PC-3 (cell line): ENCODE measurements around the gene C19orf25. TPM values are rescaled to one million over a fixed set of nuclear protein-coding genes. Genes with fewer than 3 reads are reported as not detected.
"Not testable (repeated sequence)": the region's sequence is repeated elsewhere in the genome, so short reads cannot be mapped to it uniquely, and the experiment has no call there.

Source experiments
- ATAC-seq: fragments of 200-7000 bp; cut with Tn5 transposase; 2 replicates; pipeline ENCODE4 v1.9.1; 2020; ENCODE audit warnings: mild to moderate bottlenecking, moderate library complexity
- BruUV-seq: library from RNA; stranded (reverse); fragments of 400-500 nt; replicated peaks from 2 replicates; lab custom pipeline; 2021; lab: Mats Ljungman, UMichigan
- CTCF ChIA-PET: fragments of 300-600 bp; sonication (Branson Sonifier 250); formaldehyde crosslinking; loops from one replicate; lab custom pipeline; 2022; ENCODE audit warnings: antibody characterized with exemption; lab: Charles Lee
- POLR2A ChIA-PET: fragments of 300-600 bp; sonication (Branson Sonifier 250); formaldehyde crosslinking; loops from one replicate; lab custom pipeline; 2022; ENCODE audit warnings: antibody characterized with exemption; ENCODE audit not compliant: unreplicated experiment; lab: Charles Lee
- DNase-seq: peaks from one replicate; pipeline ENCODE4 v3.0.0-alpha.2; 2015
- H2AFZ ChIP-seq: fragments of 300-600 bp; sonication (generic); 2 replicates; pipeline ENCODE4 v1.6.0; 2016; ENCODE audit warnings: antibody characterized with exemption, low read length
- H3F3A ChIP-seq: fragments of 300-600 bp; sonication (generic); one replicate; pipeline ENCODE4 v1.6.0; 2017; ENCODE audit warnings: antibody characterized with exemption, low read length, control low read depth, mild to moderate bottlenecking; ENCODE audit not compliant: unreplicated experiment
- H3K27ac ChIP-seq: fragments of 300-600 bp; sonication (generic); 2 replicates; pipeline ENCODE4 v1.5.1; 2016; ENCODE audit warnings: mild to moderate bottlenecking, low read length
- H3K27me3 ChIP-seq: fragments of 300-600 bp; sonication (generic); 2 replicates; pipeline ENCODE4 v1.6.1; 2016; ENCODE audit warnings: low read length, mixed read lengths
- H3K36me3 ChIP-seq: fragments of 300-600 bp; sonication (generic); 2 replicates; pipeline ENCODE4 v1.6.1; 2016; ENCODE audit warnings: low read depth, mixed run types, low read length, mixed read lengths
- H3K4me1 ChIP-seq: fragments of 300-600 bp; sonication (generic); 2 replicates; pipeline ENCODE4 v1.5.1; 2016; ENCODE audit warnings: low read length; ENCODE audit not compliant: insufficient read depth
- H3K4me2 ChIP-seq: fragments of 300-600 bp; sonication (generic); 2 replicates; pipeline ENCODE4 v1.6.0; 2016; ENCODE audit warnings: low read length
- H3K4me3 ChIP-seq: fragments of 300-600 bp; sonication (generic); 2 replicates; pipeline ENCODE4 v1.5.1; 2016; ENCODE audit warnings: mild to moderate bottlenecking, low read length, mixed read lengths
- H3K79me2 ChIP-seq: fragments of 300-600 bp; sonication (generic); 2 replicates; pipeline ENCODE4 v1.6.1; 2017; ENCODE audit warnings: low read length, mixed read lengths
- H3K9ac ChIP-seq: fragments of 300-600 bp; sonication (generic); 2 replicates; pipeline ENCODE4 v1.6.0; 2016; ENCODE audit warnings: mild to moderate bottlenecking, low read length
- H3K9me2 ChIP-seq: fragments of 300-600 bp; sonication (generic); replicated peaks from 2 replicates; pipeline ENCODE4 v1.6.1; 2016; ENCODE audit warnings: mixed run types, low read length, mixed read lengths
- H3K9me3 ChIP-seq: fragments of 300-600 bp; sonication (generic); 2 replicates; pipeline ENCODE4 v1.6.1; 2016; ENCODE audit warnings: low read length, mixed read lengths
- H4K20me1 ChIP-seq: fragments of 300-600 bp; sonication (generic); 2 replicates; pipeline ENCODE4 v1.6.1; 2016; ENCODE audit warnings: low read length, mixed read lengths
- CTCF ChIP-seq: fragments of 300-600 bp; sonication (generic); conservative IDR thresholded peaks from 2 replicates; pipeline ENCODE4 v1.5.1; 2017; ENCODE audit warnings: antibody characterized with exemption, low read depth, mild to moderate bottlenecking, low read length
- EZH2 ChIP-seq: fragments of 300-600 bp; sonication (generic); IDR thresholded peaks from one replicate; pipeline ENCODE4 v1.6.1; 2017; ENCODE audit warnings: antibody characterized with exemption, mild to moderate bottlenecking, low read length; ENCODE audit not compliant: unreplicated experiment
- EZH2phosphoT487 ChIP-seq: fragments of 300-600 bp; sonication (generic); IDR thresholded peaks from 2 replicates; pipeline ENCODE4 v1.6.1; 2018; ENCODE audit warnings: mild to moderate bottlenecking, antibody characterized with exemption, low read length, borderline replicate concordance
- intact Hi-C: fragments of 100-400 bp; cut with micrococcal nuclease; formaldehyde crosslinking; loops from 2 replicates; pipeline ENCODE4 v1.9.0; 2023
- total RNA-seq: library from RNA; depleted of rRNA; stranded (reverse); fragments of >200 nt; gene quantifications from 2 replicates; pipeline ENCODE4 v1.2.3, GENCODE V29; 2014

C19orf25 gene
- total RNA-seq, 1 experiment from 2014 or later: 45.0 TPM

DNA sequence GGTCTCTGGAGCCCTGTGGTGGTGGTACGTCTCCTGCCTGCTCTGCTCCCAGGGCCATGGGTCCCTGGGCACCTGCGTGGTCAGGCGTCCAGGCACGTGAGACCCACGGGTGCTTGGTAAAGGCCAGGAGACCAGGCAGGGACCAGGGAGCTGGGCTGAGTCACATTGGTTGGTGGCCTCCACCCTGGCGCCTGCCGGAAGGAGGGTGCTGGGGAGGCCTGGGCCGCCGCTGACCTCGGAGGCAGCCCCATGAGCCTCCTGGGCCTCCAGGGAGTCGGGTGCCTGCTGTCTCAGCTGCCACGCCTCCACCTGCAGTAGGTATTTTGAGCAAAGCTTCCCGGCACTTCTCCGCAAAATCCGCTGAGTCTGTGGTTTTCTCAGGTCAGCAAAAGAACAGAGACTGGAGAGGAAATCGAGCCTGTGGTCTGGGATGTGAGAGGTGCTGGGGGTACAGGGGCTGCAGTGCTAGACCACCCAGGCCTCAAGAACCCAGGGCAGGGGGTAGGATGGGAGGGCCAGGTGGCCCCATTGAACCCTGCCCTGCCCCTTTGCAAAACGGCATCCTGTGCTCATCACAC is 41.3 kb upstream of the C19orf25 start:
- Histone ChIP-seq H3K27ac (no peak overlapping the region), H3K36me3 (no peaks in the 10 kb centered on the region), H3F3A (no peaks in the 10 kb centered on the region), H3K4me1 (no peaks in the 10 kb centered on the region), H3K79me2 (no peaks in the 10 kb centered on the region), H4K20me1 (no peaks in the 10 kb centered on the region), H2AFZ (no peak overlapping the region), H3K9me2 (no peaks in the 10 kb centered on the region), H3K4me3 (no peak overlapping the region), H3K27me3 (no peaks in the 10 kb centered on the region), H3K9me3 (no peaks in the 10 kb centered on the region), H3K9ac (no peak overlapping the region), H3K4me2 (no peak overlapping the region)
- CTCF ChIA-PET: no interaction called here
- ATAC-seq: no peak
- TF ChIP-seq CTCF: no peak
- TF ChIP-seq EZH2phosphoT487: no peak
- TF ChIP-seq EZH2: no peak
- POLR2A ChIA-PET: no interaction called here
- intact Hi-C loops: no loop called here
- no TSS peak for BruUV-seq
- DNase-seq: no peak

DNA sequence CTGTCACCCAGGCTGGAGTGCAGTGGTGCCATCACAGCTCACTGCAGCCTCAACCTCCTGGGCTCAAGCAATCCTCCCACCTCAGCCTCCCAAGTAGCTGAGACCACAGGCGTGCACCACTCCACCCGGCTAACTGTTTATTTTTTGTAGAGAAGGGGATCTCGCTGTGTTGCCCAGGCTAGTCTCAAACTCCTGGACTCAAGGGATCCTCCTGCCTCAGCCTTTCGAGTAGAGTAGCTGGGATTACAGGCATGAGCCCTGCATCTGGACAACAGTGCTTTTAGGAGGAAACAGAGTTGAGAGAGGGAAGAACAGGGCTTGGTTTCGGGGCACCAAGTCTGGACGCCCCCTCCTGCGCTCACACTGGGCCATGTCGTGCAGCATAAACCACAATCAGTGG is 40.8 kb upstream of the C19orf25 start:
- H2AFZ ChIP-seq, ATAC-seq, H3K4me1 ChIP-seq, H3K4me3 ChIP-seq, DNase-seq, H3K27me3 ChIP-seq, H3K36me3 ChIP-seq, POLR2A ChIA-PET, H4K20me1 ChIP-seq, H3F3A ChIP-seq, H3K79me2 ChIP-seq, H3K9ac ChIP-seq, intact Hi-C loops, CTCF ChIA-PET, H3K27ac ChIP-seq, H3K4me2 ChIP-seq, H3K9me3 ChIP-seq, BruUV-seq, H3K9me2 ChIP-seq: not testable (repeated sequence)

DNA sequence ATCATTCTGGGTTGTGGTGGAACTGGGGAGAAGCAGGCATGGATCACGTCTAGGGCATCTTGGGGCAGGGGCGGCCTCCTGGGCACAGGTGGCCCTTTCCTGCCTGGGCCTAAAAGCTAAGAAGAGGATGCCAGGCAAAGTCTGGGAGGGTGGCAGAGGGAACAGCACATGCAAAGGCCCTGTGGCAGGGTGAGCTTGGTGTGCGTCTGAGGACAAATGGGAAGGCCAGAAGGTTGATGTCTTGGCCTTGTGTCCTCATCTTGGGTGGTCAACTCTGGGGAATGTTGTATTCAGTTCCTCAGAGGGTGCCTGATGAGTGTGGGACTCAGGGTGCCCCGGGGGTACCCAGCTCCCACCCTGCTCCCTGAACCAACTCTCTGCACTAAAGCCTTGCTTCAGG is 39.5 kb upstream of the C19orf25 start:
- H3K9me2 ChIP-seq: no peaks in the 10 kb centered on the region
- no peaks in the 10 kb centered on the region for H3K79me2 ChIP-seq
- CTCF ChIA-PET: no interaction called here
- DNase-seq (no peak), ATAC-seq (no peak)
- TF ChIP-seq CTCF (no peak), EZH2 (no peak), EZH2phosphoT487 (no peak)
- no peak overlapping the region for H3K4me2 ChIP-seq
- intact Hi-C loops: no loop called here
- BruUV-seq: no TSS peak
- H3K9ac ChIP-seq: no peak overlapping the region
- no peak overlapping the region for H3K27ac ChIP-seq
- no peaks in the 10 kb centered on the region for H3K9me3 ChIP-seq
- H3F3A ChIP-seq: no peaks in the 10 kb centered on the region
- no peaks in the 10 kb centered on the region for H3K27me3 ChIP-seq
- POLR2A ChIA-PET: no interaction called here
- H4K20me1 ChIP-seq: no peaks in the 10 kb centered on the region
- no peak overlapping the region for H2AFZ ChIP-seq
- H3K4me1 ChIP-seq: no peaks in the 10 kb centered on the region
- H3K36me3 ChIP-seq: no peaks in the 10 kb centered on the region
- H3K4me3 ChIP-seq: no peak overlapping the region
